Immature natural killer cell (primary cell): ENCODE results near the gene GJA1. TPM values are rescaled to one million over a fixed set of nuclear protein-coding genes. Genes with fewer than 3 reads are reported as not detected.

Source experiments
- DNase-seq, 3 donors: peaks; one replicate each; pipeline ENCODE4 v3.0.0; 2022; ENCODE audit warnings: mixed read lengths in 1 of 3
- H3K27ac Mint-ChIP-seq, 6 donors: one replicate each; pipeline ENCODE4 v1.8.0; 2020; ENCODE audit warnings: mixed read lengths in 6 of 6, mild to moderate bottlenecking in 5 of 6, inconsistent platforms in 4 of 6, moderate library complexity in 3 of 6
- H3K27me3 Mint-ChIP-seq, 3 donors: one replicate each; pipeline ENCODE4 v1.8.0; 2020 to 2021; ENCODE audit warnings: low read depth in 3 of 3, mild to moderate bottlenecking in 3 of 3, mixed read lengths in 3 of 3, moderate library complexity in 3 of 3, inconsistent platforms in 1 of 3
- H3K36me3 Mint-ChIP-seq, 3 donors: one replicate each; pipeline ENCODE4 v1.8.0; 2020; ENCODE audit warnings: mixed read lengths in 3 of 3, inconsistent platforms in 2 of 3, mild to moderate bottlenecking in 2 of 3
- H3K4me1 Mint-ChIP-seq, 2 donors: one replicate each; pipeline ENCODE4 v1.8.0; 2020; ENCODE audit warnings: inconsistent platforms in 2 of 2, mild to moderate bottlenecking in 2 of 2, mixed read lengths in 2 of 2, moderate library complexity in 1 of 2
- H3K4me3 Mint-ChIP-seq, 5 donors: one replicate each; pipeline ENCODE4 v1.8.0; 2020; ENCODE audit warnings: mild to moderate bottlenecking in 5 of 5, mixed read lengths in 5 of 5, inconsistent platforms in 3 of 5, moderate library complexity in 3 of 5
- H3K9me3 Mint-ChIP-seq, 6 donors: one replicate each; pipeline ENCODE4 v1.8.0; 2020; ENCODE audit warnings: mild to moderate bottlenecking in 6 of 6, mixed read lengths in 6 of 6, inconsistent platforms in 4 of 6, moderate library complexity in 3 of 6
- polyA plus RNA-seq, 3 donors: library from polyadenylated mRNA; unstranded; fragments of 300-500 nt; fragmentation: Illumina TruSeq; gene quantifications; one replicate each; pipeline ENCODE4 v1.2.3, GENCODE V29; 2021

GJA1 gene
- polyA plus RNA-seq, 3 donors from 2014 or later, result not detected

- Mint-ChIP-seq H3K27ac (no peak overlapping the region), H3K4me1 (no peaks in the 10 kb centered on the region), H3K36me3 (no peaks in the 10 kb centered on the region), H3K9me3 (peaks cover 0 to 4% (median 0%) of the 10 kb centered on the region in 6 donors), H3K27me3 (peaks cover 0 to 2% (median 0%) of the 10 kb centered on the region in 3 donors), H3K4me3 (no peak overlapping the region)
- no peak for DNase-seq
Measured at GRCh38 chr6:121482004-121482693, 46.7 kb downstream of the GJA1 start.

- H3K27me3 Mint-ChIP-seq, result peaks cover 0 to 2% (median 0%) of the 10 kb centered on the region in 3 donors
- H3K36me3 Mint-ChIP-seq, result no peaks in the 10 kb centered on the region
- H3K4me1 Mint-ChIP-seq, result no peaks in the 10 kb centered on the region
- H3K27ac Mint-ChIP-seq, result no peak overlapping the region
- no peak for DNase-seq
- H3K9me3 Mint-ChIP-seq, result peaks cover 0 to 4% (median 0%) of the 10 kb centered on the region in 6 donors
- no peak overlapping the region for H3K4me3 Mint-ChIP-seq
Measured at GRCh38 chr6:121482751-121483150, 47.3 kb downstream of the GJA1 start.

GRCh38 chr6:121485359-121485811 lies 49.9 kb downstream of the GJA1 start:
- Mint-ChIP-seq H3K36me3 (no peaks in the 10 kb centered on the region), H3K4me3 (no peak overlapping the region), H3K9me3 (no peaks in the 10 kb centered on the region), H3K27ac (no peak overlapping the region), H3K4me1 (no peaks in the 10 kb centered on the region), H3K27me3 (peaks cover 0 to 2% (median 0%) of the 10 kb centered on the region in 3 donors)
- DNase-seq, result no peak

- no peak overlapping the region for H3K27ac Mint-ChIP-seq
- H3K4me1 Mint-ChIP-seq, result no peaks in the 10 kb centered on the region
- no peaks in the 10 kb centered on the region for H3K9me3 Mint-ChIP-seq
- H3K4me3 Mint-ChIP-seq, result no peak overlapping the region
- no peaks in the 10 kb centered on the region for H3K27me3 Mint-ChIP-seq
- no peaks in the 10 kb centered on the region for H3K36me3 Mint-ChIP-seq
- no peak for DNase-seq
Measured at GRCh38 chr6:121491576-121491975, 56.1 kb downstream of the GJA1 start.

- no peak overlapping the region for H3K27ac Mint-ChIP-seq
- H3K4me1 Mint-ChIP-seq, result no peaks in the 10 kb centered on the region
- H3K9me3 Mint-ChIP-seq, result no peaks in the 10 kb centered on the region
- no peaks in the 10 kb centered on the region for H3K36me3 Mint-ChIP-seq
- H3K4me3 Mint-ChIP-seq, result no peak overlapping the region
- no peak for DNase-seq
- H3K27me3 Mint-ChIP-seq, result no peaks in the 10 kb centered on the region
Measured at GRCh38 chr6:121492536-121492935, 57.1 kb downstream of the GJA1 start.

GRCh38 chr6:121497970-121498375 lies 62.5 kb downstream of the GJA1 start:
- Mint-ChIP-seq H3K27ac (no peak overlapping the region), H3K27me3 (peaks cover 0 to 1% (median 0%) of the 10 kb centered on the region in 3 donors), H3K4me3 (no peak overlapping the region), H3K36me3 (no peaks in the 10 kb centered on the region), H3K9me3 (peaks cover 0 to 6% (median 2%) of the 10 kb centered on the region in 6 donors), H3K4me1 (no peaks in the 10 kb centered on the region)
- DNase-seq, result no peak

GRCh38 chr6:121498481-121499276 lies 63.2 kb downstream of the GJA1 start:
- H3K4me1 Mint-ChIP-seq, result no peaks in the 10 kb centered on the region
- H3K9me3 Mint-ChIP-seq, result peaks cover 0 to 6% (median 2%) of the 10 kb centered on the region in 6 donors
- no peaks in the 10 kb centered on the region for H3K36me3 Mint-ChIP-seq
- DNase-seq, result no peak
- H3K27me3 Mint-ChIP-seq, result peaks cover 0 to 1% (median 0%) of the 10 kb centered on the region in 3 donors
- no peak overlapping the region for H3K4me3 Mint-ChIP-seq
- H3K27ac Mint-ChIP-seq, result no peak overlapping the region

Other genes starting within 250 kb of the GJA1 start
- gene TBC1D32, start 101.2 kb upstream of the GJA1 start, polyA plus RNA-seq, result 1 to 10 TPM in 1 of 3 donors, under 1 TPM in 2; 0.67 to 2.6 (median 0.83) TPM